ENCODE results near the gene CACNA1F.

DNA sequence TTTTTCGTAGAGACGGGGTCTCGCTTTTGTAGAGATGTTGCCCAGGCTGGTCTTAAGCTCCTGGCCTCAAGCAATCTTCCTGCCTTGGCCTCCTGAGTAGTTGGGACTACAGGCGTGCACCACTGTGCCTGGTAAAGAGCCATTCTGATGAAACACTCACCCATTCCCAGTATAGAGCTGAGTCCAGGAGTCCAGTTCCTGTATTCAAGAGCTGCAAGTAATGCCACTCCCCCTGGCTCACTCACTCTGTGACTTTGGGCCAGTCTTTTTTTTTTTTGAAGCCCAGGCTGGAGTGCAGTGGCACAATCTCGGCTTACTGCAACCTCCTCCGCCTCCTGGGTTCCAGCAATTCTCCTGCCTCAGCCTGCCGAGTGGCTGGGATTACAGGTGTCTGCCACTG is 5.6 kb upstream of the CACNA1F start:
- TF ChIP-seq, protein P1, sequence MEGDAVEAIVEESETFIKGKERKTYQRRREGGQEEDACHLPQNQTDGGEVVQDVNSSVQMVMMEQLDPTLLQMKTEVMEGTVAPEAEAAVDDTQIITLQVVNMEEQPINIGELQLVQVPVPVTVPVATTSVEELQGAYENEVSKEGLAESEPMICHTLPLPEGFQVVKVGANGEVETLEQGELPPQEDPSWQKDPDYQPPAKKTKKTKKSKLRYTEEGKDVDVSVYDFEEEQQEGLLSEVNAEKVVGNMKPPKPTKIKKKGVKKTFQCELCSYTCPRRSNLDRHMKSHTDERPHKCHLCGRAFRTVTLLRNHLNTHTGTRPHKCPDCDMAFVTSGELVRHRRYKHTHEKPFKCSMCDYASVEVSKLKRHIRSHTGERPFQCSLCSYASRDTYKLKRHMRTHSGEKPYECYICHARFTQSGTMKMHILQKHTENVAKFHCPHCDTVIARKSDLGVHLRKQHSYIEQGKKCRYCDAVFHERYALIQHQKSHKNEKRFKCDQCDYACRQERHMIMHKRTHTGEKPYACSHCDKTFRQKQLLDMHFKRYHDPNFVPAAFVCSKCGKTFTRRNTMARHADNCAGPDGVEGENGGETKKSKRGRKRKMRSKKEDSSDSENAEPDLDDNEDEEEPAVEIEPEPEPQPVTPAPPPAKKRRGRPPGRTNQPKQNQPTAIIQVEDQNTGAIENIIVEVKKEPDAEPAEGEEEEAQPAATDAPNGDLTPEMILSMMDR (IDR thresholded peaks at IDR 0.05): no peak
- TF ChIP-seq POLR2AphosphoS5 (IDR thresholded peaks at IDR 0.05) (no peak), POLR2A (IDR thresholded peaks at IDR 0.05) (no peak), EP300 (IDR thresholded peaks at IDR 0.05) (no peak)

Data from stomach (tissue), 4 donors.